Muscle layer of duodenum (tissue), 2 donors: ENCODE results near the gene SNX11.
"Not testable (repeated sequence)": the region's sequence is repeated elsewhere in the genome, so short reads cannot be mapped to it uniquely, and the experiment has no call there.

Experiments
- H3K27ac ChIP-seq: one replicate; pipeline ENCODE4 v1.7.0; 2013; ENCODE audit warnings: mild to moderate bottlenecking, low read length
- H3K27me3 ChIP-seq: one replicate; pipeline ENCODE4 v1.7.0; 2013; ENCODE audit warnings: low read depth, mild to moderate bottlenecking, control low read depth, low read length
- H3K36me3 ChIP-seq, 2 donors: one replicate each; pipeline ENCODE4 v1.7.0; 2013; ENCODE audit warnings: low read length in 2 of 2, control low read depth in 1 of 2, mild to moderate bottlenecking in 1 of 2; ENCODE audit not compliant: insufficient read depth in 2 of 2, control insufficient read depth in 1 of 2
- H3K4me1 ChIP-seq, 2 donors: one replicate each; pipeline ENCODE4 v1.7.0; 2013; ENCODE audit warnings: low read length in 2 of 2, mild to moderate bottlenecking in 2 of 2, control low read depth in 1 of 2, moderate library complexity in 1 of 2; ENCODE audit not compliant: insufficient read depth in 2 of 2, control insufficient read depth in 1 of 2
- H3K4me3 ChIP-seq, 2 donors: one replicate each; pipeline ENCODE4 v1.7.0; 2013; ENCODE audit warnings: low read length in 2 of 2, low read depth in 1 of 2, mild to moderate bottlenecking in 1 of 2
- H3K9me3 ChIP-seq, 2 donors: one replicate each; pipeline ENCODE4 v1.7.0; 2013; ENCODE audit warnings: low read length in 2 of 2, control low read depth in 1 of 2, mild to moderate bottlenecking in 1 of 2; ENCODE audit not compliant: control insufficient read depth in 1 of 2
- donor health status: healthy.

Gene SNX11, protein sequence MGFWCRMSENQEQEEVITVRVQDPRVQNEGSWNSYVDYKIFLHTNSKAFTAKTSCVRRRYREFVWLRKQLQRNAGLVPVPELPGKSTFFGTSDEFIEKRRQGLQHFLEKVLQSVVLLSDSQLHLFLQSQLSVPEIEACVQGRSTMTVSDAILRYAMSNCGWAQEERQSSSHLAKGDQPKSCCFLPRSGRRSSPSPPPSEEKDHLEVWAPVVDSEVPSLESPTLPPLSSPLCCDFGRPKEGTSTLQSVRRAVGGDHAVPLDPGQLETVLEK

DNA sequence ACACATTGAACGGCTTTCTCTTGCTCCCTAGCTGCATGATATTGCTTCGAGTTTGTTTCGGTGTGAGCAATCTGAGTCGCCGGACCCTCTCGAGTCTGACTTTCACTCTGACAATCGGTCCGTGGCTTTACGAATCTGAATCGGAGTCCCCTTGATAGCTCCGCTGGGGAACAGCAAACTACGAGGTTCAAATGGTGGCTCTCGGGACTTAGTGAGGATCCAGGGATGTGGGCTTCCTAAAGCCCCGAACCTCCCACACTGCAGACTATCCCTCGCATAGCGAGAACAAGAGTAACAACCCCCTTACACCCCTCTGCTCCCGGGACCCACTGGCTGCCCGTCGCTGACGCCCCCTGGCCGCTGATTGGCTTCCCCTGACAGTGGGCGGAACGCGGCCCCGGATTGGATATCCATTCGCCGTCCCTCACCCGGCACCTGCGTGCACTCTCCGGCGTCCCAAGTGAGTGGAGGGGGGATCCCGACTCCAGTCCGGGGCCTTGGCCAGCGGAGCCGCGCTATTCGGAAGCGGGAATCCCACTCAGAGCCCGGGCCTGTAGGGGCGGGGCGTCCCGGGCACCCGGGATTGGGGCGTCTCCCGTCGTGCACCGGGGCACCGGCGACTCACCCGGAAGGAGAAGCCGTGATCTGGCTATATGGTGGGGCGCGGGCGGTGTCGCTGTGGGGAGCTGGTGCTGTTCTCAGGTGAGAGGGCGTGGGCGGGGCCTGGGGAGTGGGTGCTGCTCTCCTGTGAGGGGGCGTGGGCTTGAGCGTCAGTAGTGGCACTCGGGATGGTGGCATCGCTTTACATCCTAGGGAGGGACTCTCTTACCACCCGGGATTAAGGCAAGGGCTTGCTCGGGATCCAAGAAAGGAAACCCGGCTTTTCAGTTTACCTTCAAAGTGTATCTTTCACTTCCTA lies at the start of gene SNX11:
Gene SNX11 (plus strand): TSS at position 630 of the 919 bp plus-strand sequence. CDS start 4,278 bp downstream, outside the sequence.
- peaks cover 0 to 3% of the 10 kb centered on the region in 2 donors for H3K9me3 ChIP-seq
- no peaks in the 10 kb centered on the region for H3K27me3 ChIP-seq
- peak within 1 kb of the TSS; percentile 81 to 94 for H3K4me3 ChIP-seq
- peaks cover 0 to 5% of the 10 kb centered on the region in 2 donors for H3K36me3 ChIP-seq
- peaks cover 0 to 23% of the 10 kb centered on the region in 2 donors for H3K4me1 ChIP-seq
- peak within 1 kb of the TSS; percentile 92 for H3K27ac ChIP-seq

DNA sequence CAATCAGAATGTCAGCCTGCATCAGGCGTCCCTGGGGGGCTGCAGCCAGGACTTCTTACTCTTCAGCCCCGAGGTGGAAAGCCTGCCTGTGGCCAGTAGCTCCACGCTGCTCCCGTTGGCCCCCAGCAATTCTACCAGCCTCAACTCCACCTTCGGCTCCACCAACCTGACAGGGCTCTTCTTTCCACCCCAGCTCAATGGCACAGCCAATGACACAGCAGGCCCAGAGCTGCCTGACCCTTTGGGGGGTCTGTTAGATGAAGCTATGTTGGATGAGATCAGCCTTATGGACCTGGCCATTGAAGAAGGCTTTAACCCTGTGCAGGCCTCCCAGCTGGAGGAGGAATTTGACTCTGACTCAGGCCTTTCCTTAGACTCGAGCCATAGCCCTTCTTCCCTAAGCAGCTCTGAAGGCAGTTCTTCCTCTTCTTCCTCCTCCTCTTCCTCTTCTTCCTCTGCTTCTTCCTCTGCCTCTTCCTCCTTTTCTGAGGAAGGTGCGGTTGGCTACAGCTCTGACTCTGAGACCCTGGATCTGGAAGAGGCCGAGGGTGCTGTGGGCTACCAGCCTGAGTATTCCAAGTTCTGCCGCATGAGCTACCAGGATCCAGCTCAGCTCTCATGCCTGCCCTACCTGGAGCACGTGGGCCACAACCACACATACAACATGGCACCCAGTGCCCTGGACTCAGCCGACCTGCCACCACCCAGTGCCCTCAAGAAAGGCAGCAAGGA lies 49.0 kb upstream of the SNX11 start:
- Histone ChIP-seq H3K4me1 (peaks cover 5 to 23% of the 10 kb centered on the region in 2 donors), H3K27me3 (no peaks in the 10 kb centered on the region), H3K4me3 (no peak overlapping the region), H3K27ac (no peak overlapping the region), H3K9me3 (no peaks in the 10 kb centered on the region), H3K36me3 (peaks cover 51 to 71% of the 10 kb centered on the region in 2 donors)

DNA sequence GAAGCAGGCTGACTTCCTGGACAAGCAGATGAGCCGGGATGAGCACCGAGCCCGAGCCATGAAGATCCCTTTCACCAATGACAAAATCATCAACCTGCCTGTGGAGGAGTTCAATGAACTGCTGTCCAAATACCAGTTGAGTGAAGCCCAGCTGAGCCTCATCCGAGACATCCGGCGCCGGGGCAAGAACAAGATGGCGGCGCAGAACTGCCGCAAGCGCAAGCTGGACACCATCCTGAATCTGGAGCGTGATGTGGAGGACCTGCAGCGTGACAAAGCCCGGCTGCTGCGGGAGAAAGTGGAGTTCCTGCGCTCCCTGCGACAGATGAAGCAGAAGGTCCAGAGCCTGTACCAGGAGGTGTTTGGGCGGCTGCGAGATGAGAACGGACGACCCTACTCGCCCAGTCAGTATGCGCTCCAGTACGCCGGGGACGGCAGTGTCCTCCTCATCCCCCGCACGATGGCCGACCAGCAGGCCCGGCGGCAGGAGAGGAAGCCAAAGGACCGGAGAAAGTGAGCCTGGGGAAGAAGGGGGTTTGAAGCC lies 48.4 kb upstream of the SNX11 start:
- no peaks in the 10 kb centered on the region for H3K9me3 ChIP-seq
- H3K27me3 ChIP-seq = no peaks in the 10 kb centered on the region
- peaks cover 0 to 17% of the 10 kb centered on the region in 2 donors for H3K4me1 ChIP-seq
- H3K4me3 ChIP-seq = no peak overlapping the region
- peaks cover 53 to 73% of the 10 kb centered on the region in 2 donors for H3K36me3 ChIP-seq
- no peak overlapping the region for H3K27ac ChIP-seq

DNA sequence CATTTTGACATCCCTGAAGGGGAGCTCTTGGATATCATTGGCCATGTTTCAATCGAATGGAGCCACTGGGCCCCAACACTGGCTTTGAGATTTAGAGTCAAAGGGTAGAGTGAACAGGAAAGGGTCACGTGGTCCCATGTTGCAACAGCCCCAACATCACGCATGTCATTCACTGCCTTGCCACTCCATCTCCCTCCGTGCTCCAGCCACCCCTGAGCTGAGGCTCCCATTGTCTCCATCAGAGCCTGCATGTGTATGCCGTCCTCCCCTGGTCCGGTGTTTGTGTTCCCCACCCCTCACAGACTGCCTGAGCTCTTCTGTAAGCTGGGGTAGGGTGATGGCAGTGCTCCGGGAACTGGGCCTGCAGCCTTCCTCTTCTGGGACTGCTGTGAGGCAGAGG lies 47.3 kb upstream of the SNX11 start:
- peaks cover 64 to 69% of the 10 kb centered on the region in 2 donors for H3K36me3 ChIP-seq
- no peak overlapping the region for H3K27ac ChIP-seq
- peaks cover 0 to 6% of the 10 kb centered on the region in 2 donors for H3K4me1 ChIP-seq
- no peaks in the 10 kb centered on the region for H3K27me3 ChIP-seq
- no peaks in the 10 kb centered on the region for H3K9me3 ChIP-seq
- H3K4me3 ChIP-seq = no peak overlapping the region

DNA sequence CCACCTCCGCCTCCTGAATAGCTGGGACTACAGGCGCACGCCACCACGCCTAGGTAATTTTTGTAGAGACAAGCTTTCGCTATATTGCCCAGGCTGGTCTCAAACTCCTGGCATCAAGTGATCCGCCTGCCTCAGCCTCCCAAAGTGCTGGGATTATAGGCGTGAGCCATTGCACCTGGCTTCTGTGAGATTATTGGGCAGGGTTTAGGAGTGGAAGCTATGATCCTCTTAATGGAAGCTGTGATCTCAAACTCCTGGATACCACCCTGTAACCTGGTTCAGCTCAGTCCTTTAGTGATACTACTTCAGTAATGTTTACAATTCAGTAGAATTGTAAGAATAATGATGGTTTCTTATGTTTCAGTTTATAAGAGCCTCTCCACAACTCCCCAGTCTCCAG lies 45.3 kb upstream of the SNX11 start:
- H3K4me1 ChIP-seq = no peaks in the 10 kb centered on the region
- H3K27me3 ChIP-seq = no peaks in the 10 kb centered on the region
- no peaks in the 10 kb centered on the region for H3K9me3 ChIP-seq
- H3K27ac ChIP-seq = no peak overlapping the region
- H3K36me3 ChIP-seq = peaks cover 53 to 65% of the 10 kb centered on the region in 2 donors
- no peak overlapping the region for H3K4me3 ChIP-seq

DNA sequence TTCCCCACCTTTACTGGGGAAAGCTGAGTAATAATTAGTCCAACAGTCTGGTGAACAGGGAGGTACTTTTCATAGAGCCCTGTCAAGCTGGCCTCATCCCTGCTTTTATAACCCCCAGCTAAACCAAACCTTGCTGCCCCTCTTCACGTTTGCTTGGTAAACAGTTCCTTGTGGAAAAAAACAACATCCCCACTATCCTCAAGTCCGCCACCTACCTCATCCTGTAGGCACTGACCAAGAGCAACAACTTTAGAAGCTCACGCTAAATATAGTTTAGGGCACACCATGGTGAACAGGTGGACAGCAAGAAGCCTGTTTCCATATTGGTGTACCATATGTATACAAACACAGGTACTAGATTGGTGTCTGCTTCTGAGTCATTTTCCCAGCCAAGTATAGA lies 42.9 kb upstream of the SNX11 start:
- no peaks in the 10 kb centered on the region for H3K4me1 ChIP-seq
- H3K27ac ChIP-seq = no peak overlapping the region
- H3K9me3 ChIP-seq = no peaks in the 10 kb centered on the region
- H3K36me3 ChIP-seq = peaks cover 39 to 47% of the 10 kb centered on the region in 2 donors
- no peaks in the 10 kb centered on the region for H3K27me3 ChIP-seq
- H3K4me3 ChIP-seq = no peak overlapping the region

DNA sequence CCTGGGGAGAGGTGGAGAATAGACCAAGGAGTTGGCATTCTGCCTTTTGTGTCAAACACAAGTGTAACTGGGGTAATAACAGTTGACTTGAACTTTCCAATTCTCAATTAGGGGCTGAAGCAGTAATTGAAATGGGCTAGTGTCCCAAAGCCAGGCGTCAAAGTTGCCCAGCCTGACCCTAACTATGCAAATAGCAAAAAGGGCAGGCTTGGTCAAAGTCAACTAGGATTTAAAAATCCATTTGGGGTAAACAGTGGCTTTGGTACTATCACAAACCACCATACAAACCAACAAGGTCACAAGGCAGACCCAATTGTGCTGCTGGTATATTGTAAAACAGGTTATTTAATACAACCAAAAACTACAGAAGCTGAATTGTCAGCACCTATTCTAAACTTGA lies 41.4 kb upstream of the SNX11 start:
- Histone ChIP-seq H3K27me3 (no peaks in the 10 kb centered on the region), H3K27ac (no peak overlapping the region), H3K4me3 (no peak overlapping the region), H3K36me3 (peaks cover 28 to 46% of the 10 kb centered on the region in 2 donors), H3K4me1 (no peaks in the 10 kb centered on the region), H3K9me3 (no peaks in the 10 kb centered on the region)

DNA sequence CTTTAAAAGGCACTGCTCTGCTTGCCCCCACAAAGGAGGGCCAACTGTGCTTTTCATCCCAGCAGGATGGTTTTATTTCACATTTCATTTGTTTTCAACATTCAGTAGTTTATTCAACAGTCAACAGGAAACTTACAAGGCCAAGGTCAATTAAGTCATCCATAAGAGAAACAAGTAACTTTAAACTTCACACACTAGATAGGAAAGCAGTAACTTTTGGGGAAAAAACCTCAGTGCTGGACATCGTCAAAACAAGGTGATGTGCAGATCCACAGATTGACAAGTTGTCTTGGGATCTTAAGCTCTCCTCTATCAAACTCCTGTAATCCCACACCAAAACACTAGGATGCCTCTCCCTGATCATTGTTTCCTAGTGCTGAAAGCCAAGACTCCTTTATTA lies 40.9 kb upstream of the SNX11 start:
- no peaks in the 10 kb centered on the region for H3K4me1 ChIP-seq
- no peaks in the 10 kb centered on the region for H3K27me3 ChIP-seq
- H3K9me3 ChIP-seq = no peaks in the 10 kb centered on the region
- peaks cover 33 to 46% of the 10 kb centered on the region in 2 donors for H3K36me3 ChIP-seq
- H3K27ac ChIP-seq = no peak overlapping the region
- no peak overlapping the region for H3K4me3 ChIP-seq

DNA sequence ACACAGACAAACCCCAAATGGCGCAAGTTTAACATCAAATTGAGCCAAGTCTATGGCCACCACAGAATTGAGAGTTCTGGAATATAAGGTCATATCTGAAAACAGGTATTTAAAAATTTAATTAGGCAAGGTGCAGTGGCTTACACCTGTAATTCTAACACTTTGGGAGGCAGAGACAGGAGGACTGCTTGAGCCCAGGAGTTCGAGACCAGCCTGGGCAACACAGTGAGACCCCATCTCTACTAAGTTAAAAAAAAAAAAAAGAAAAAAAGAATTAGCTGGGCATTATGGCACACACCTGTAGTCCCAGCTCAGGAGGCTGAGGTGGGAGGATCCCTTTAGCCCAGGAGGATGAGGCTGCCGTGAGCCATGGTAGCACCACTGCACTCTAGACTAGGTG lies 40.3 kb upstream of the SNX11 start:
- Histone ChIP-seq H3K9me3 (no peaks in the 10 kb centered on the region), H3K27me3 (no peaks in the 10 kb centered on the region), H3K4me3 (no peak overlapping the region), H3K36me3 (peaks cover 32 to 41% of the 10 kb centered on the region in 2 donors), H3K27ac (no peak overlapping the region), H3K4me1 (no peaks in the 10 kb centered on the region)

DNA sequence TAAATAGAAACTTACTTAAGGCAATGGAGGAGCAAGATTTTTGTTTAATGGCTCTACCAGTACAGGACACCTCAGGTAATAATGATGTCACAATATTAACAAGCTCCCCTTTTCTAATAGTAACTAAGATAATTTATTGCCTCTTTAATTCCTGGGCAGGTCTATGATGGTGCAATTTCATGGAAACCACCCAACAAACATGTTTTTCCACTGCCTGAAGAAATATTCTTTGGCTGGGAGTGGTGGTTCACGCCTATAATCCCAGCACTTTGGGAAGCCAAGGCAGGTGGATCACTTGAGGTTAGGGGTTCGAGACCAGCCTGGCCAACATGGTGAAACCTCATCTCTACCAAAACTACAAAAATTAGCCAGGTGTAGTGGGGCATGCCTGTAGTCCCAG lies 39.8 kb upstream of the SNX11 start:
- H3K27ac ChIP-seq, H3K27me3 ChIP-seq, H3K4me1 ChIP-seq, H3K4me3 ChIP-seq, H3K9me3 ChIP-seq: not testable (repeated sequence)
- H3K36me3 ChIP-seq = peaks cover 28 to 38% of the 10 kb centered on the region in 2 donors

DNA sequence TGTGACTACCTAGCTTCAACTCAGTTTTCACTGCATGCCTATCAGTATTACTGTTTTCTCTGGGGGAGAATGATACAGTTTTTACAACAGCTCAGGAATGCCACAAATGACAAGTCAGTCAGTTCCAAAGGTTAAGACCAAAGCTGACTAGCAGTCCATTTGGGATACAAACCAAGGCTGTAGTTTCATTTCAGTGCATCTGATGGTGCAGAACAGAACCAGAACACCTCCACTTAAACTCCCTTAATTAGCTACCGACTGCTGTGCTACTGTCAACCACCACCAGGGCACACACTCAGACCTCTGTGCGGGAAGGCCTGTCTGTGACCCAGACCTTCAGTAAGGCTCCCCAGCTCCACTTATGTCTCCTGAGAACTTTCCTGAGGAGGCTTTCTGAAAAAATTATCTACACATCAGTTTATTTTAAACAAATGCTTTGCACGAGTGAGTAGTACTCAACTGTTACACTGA lies 39.0 kb upstream of the SNX11 start:
- H3K4me1 ChIP-seq = no peaks in the 10 kb centered on the region
- peaks cover 21 to 38% of the 10 kb centered on the region in 2 donors for H3K36me3 ChIP-seq
- H3K4me3 ChIP-seq = no peak overlapping the region
- H3K9me3 ChIP-seq = no peaks in the 10 kb centered on the region
- no peak overlapping the region for H3K27ac ChIP-seq
- no peaks in the 10 kb centered on the region for H3K27me3 ChIP-seq
